HepG2 (cell line): ENCODE data around the gene REPIN1. TPM values are rescaled to one million over a fixed set of nuclear protein-coding genes. Genes with fewer than 3 reads are reported as not detected.

Experiments
- ATAC-seq: fragments of 200-7000 bp; cut with Tn5 transposase; 3 replicates; pipeline ENCODE4 v1.9.1; 2020; ENCODE audit warnings: mild to moderate bottlenecking, moderate library complexity
- BruUV-seq: library from RNA; stranded (reverse); fragments of 400-500 nt; replicated peaks from 2 replicates; lab custom pipeline; 2021; lab: Mats Ljungman, UMichigan
- CTCF ChIA-PET: fragments of 300-600 bp; formaldehyde crosslinking; extraction: SDS; loops from one replicate; lab custom pipeline; 2021; ENCODE audit warnings: low total read pairs, inconsistent platforms, low intra/inter-chr PET ratio; lab: Yijun Ruan, JAX
- POLR2A ChIA-PET: fragments of 350-600 bp; sonication (Branson Sonifier 250); formaldehyde crosslinking; loops from one replicate; lab custom pipeline; 2020; ENCODE audit warnings: antibody characterized with exemption, inconsistent platforms; lab: Yijun Ruan, JAX
- DNase-seq: peaks from one replicate; pipeline ENCODE4 v3.0.0-alpha.2; 2015; ENCODE audit warnings: low spot score
- FAIRE-seq: peaks from 3 replicates; lab custom pipeline; 2011; peaks lifted over from hg19 to GRCh38; lab: Jason Lieb, UNC
- H2AFZ ChIP-seq: one replicate; pipeline ENCODE4 v1.6.1; 2011; ENCODE audit warnings: low read length, inconsistent platforms
- H3K27ac ChIP-seq: fragments of 300-600 bp; 3 replicates; pipeline ENCODE4 v1.8.0; 2011; ENCODE audit warnings: mixed run types, mild to moderate bottlenecking, mixed read lengths, low read length, inconsistent platforms; ENCODE audit not compliant: insufficient read depth; ENCODE audit errors: extremely low read length
- H3K27me3 ChIP-seq, 2 experiments: fragments of 200-600 bp in 1 of 2; 2 replicates in 1 of 2; 3 replicates in 1 of 2; pipeline versions ENCODE4 v1.6.0 to v1.8.0; 2011; ENCODE audit warnings: low read length in 2 of 2, mild to moderate bottlenecking in 2 of 2, moderate library complexity in 2 of 2, inconsistent platforms in 1 of 2; ENCODE audit not compliant: insufficient read depth in 2 of 2, control insufficient read depth in 1 of 2
- H3K36me3 ChIP-seq, 2 experiments: fragments of 200-600 bp in 1 of 2; replicated peaks in 1 of 2; 2 replicates in 1 of 2; 3 replicates in 1 of 2; pipeline versions ENCODE4 v1.5.1 to v1.8.0; 2011; ENCODE audit warnings: low read length in 2 of 2, inconsistent platforms in 1 of 2; ENCODE audit not compliant: insufficient read depth in 2 of 2, control insufficient read depth in 1 of 2
- H3K4me1 ChIP-seq: 2 replicates; pipeline ENCODE4 v1.5.1; 2012; ENCODE audit warnings: low read length, inconsistent platforms; ENCODE audit not compliant: insufficient read depth
- H3K4me2 ChIP-seq: 2 replicates; pipeline ENCODE4 v1.6.0; 2011; ENCODE audit warnings: low read depth, low read length, inconsistent platforms
- H3K4me3 ChIP-seq, 3 experiments: fragments of 200-600 bp in 1 of 3; sonication (generic), shearing (Covaris generic) in 1 of 3; replicated peaks in 1 of 3; 2 replicates each; pipeline ENCODE4 v1.5.1; 2011 to 2016; ENCODE audit warnings: low read length in 3 of 3, inconsistent platforms in 2 of 3, low read depth in 2 of 3, mild to moderate bottlenecking in 2 of 3, control low read depth in 1 of 3, mixed read lengths in 1 of 3; ENCODE audit not compliant: insufficient read depth in 1 of 3
- H3K79me2 ChIP-seq: one replicate; pipeline ENCODE4 v1.6.1; 2011; ENCODE audit warnings: low read length, inconsistent platforms; ENCODE audit not compliant: insufficient read depth
- H3K9ac ChIP-seq: 2 replicates; pipeline ENCODE4 v1.6.0; 2011; ENCODE audit warnings: mild to moderate bottlenecking, low read depth, low read length, inconsistent platforms; ENCODE audit not compliant: insufficient read depth
- H3K9me3 ChIP-seq: 2 replicates; pipeline ENCODE4 v1.5.1; 2012; ENCODE audit warnings: mild to moderate bottlenecking, low read length
- H4K20me1 ChIP-seq: 2 replicates; pipeline ENCODE4 v1.6.0; 2011; ENCODE audit warnings: inconsistent platforms, mild to moderate bottlenecking, low read length, moderate library complexity; ENCODE audit not compliant: insufficient read depth
- ADNP ChIP-seq: sonication (generic); formaldehyde crosslinking; IDR thresholded peaks from 2 replicates; pipeline ENCODE4 v1.4.0; 2020; ENCODE audit warnings: missing genetic modification reagents
- CHCHD3 ChIP-seq: sonication (generic); formaldehyde crosslinking; IDR thresholded peaks from 2 replicates; pipeline ENCODE4 v1.8.0; 2022; ENCODE audit warnings: mild to moderate bottlenecking, missing genetic modification reagents, moderate library complexity
- MNT ChIP-seq: fragments of 450-650 bp; IDR thresholded peaks from 2 replicates; pipeline ENCODE4 v1.6.1; 2016
- PAX8 ChIP-seq: sonication (generic); formaldehyde crosslinking; IDR thresholded peaks from 2 replicates; pipeline ENCODE4 v1.8.0; 2022; ENCODE audit warnings: mild to moderate bottlenecking, missing genetic modification reagents, borderline replicate concordance
- POLR2AphosphoS5 ChIP-seq: IDR thresholded peaks from 2 replicates; pipeline ENCODE4 v1.6.1; 2012; ENCODE audit warnings: low read depth, low read length
- POLR2G ChIP-seq: fragments of 200-400 bp; formaldehyde crosslinking; IDR thresholded peaks from 2 replicates; pipeline ENCODE4 v1.6.1; 2018; ENCODE audit warnings: mild to moderate bottlenecking, low read depth, low read length, moderate library complexity
- RARG ChIP-seq: sonication (generic); formaldehyde crosslinking; IDR thresholded peaks from 2 replicates; pipeline ENCODE4 v1.4.0; 2020; ENCODE audit warnings: low read depth, mild to moderate bottlenecking, missing genetic modification reagents
- RBM22 ChIP-seq: fragments of 200-400 bp; formaldehyde crosslinking; optimal IDR thresholded peaks from 2 replicates; pipeline ENCODE3; 2017; ENCODE audit warnings: mild to moderate bottlenecking, low read length, moderate library complexity
- SMARCE1 ChIP-seq: fragments of 450-650 bp; IDR thresholded peaks from 2 replicates; pipeline ENCODE4 v1.6.1; 2017; ENCODE audit warnings: borderline replicate concordance
- SP2 ChIP-seq: sonication (generic); formaldehyde crosslinking; IDR thresholded peaks from 2 replicates; pipeline ENCODE4 v1.5.1; 2020; ENCODE audit warnings: mild to moderate bottlenecking, missing genetic modification reagents
- TRAFD1 ChIP-seq: sonication (generic); formaldehyde crosslinking; IDR thresholded peaks from 2 replicates; pipeline ENCODE4 v1.5.1; 2020; ENCODE audit warnings: missing genetic modification reagents, mild to moderate bottlenecking, borderline replicate concordance
- ZC3H13 ChIP-seq: sonication (generic); formaldehyde crosslinking; IDR thresholded peaks from 2 replicates; pipeline ENCODE4 v1.8.1; 2023; ENCODE audit warnings: mild to moderate bottlenecking, missing genetic modification reagents, moderate library complexity
- ZKSCAN1 ChIP-seq: fragments of 150-350 bp; IDR thresholded peaks from 2 replicates; pipeline ENCODE4 v1.6.1; 2014; ENCODE audit warnings: low read length
- ZNF121 ChIP-seq: sonication (generic); formaldehyde crosslinking; IDR thresholded peaks from 2 replicates; pipeline ENCODE4 v1.5.0; 2020; ENCODE audit warnings: mild to moderate bottlenecking, missing genetic modification reagents
- WGBS: methylation state at CpG from one replicate; pipeline ENCODE4 v1.1.6; 2017; ENCODE audit warnings: low lambda C conversion rate; 5-methylcytosine and 5-hydroxymethylcytosine counted together
- in situ Hi-C: cut with HindIII; loops from 2 replicates; pipeline ENCODE4 v1.10.0; 2017; ENCODE audit warnings: low pct_unique_long_range_greater_than_20kb; ENCODE audit not compliant: extremely low pct_ligation_motif_present
- intact Hi-C: fragments of 100-400 bp; cut with micrococcal nuclease; formaldehyde crosslinking; loops from one replicate; pipeline ENCODE4 v1.10.0; 2022; ENCODE audit not compliant: unreplicated experiment
- polyA plus RNA-seq, 8 experiments: library from polyadenylated mRNA; depleted of rRNA in 3 of 8; stranded (reverse) in 7 of 8; unstranded in 1 of 8; fragments of >200 nt; fragmentation: Illumina TruSeq in 4 of 8; extraction: Trizol in 4 of 8; gene quantifications; 2 replicates each; pipeline versions ENCODE4 v1.2.1 to v1.2.3, GENCODE V29; 2011 to 2016; ENCODE audit warnings: low read depth in 4 of 8, missing spikeins in 1 of 8, mixed read lengths in 1 of 8; ENCODE audit not compliant: insufficient read depth in 1 of 8
- total RNA-seq, 5 experiments: library from RNA; depleted of rRNA; stranded (reverse); fragments of >200 nt; fragmentation: Illumina TruSeq; extraction: Trizol; gene quantifications; 2 replicates each; pipeline ENCODE4 v1.2.3, GENCODE V29; 2016; ENCODE audit warnings: low read depth in 1 of 5

The REPIN1 gene
- total and polyA plus RNA-seq, 2 of the 13 experiments (the other 11 are each of a cell fraction or from before 2014, with no cell fraction given): 69.9 to 108 TPM

GRCh38 chr7:150337659-150338081 lies 31.0 kb upstream of the REPIN1 start:
- H3K27ac ChIP-seq: no peak overlapping the region
- BruUV-seq: no TSS peak
- WGBS: 98% methylated on average over 5 of the region's 6 CpGs
- peaks cover 2% of the 10 kb centered on the region; the same call in 1 of the 2 replicates for H4K20me1 ChIP-seq
- peaks cover 27% of the 10 kb centered on the region for H3K4me1 ChIP-seq
- FAIRE-seq (no peak), DNase-seq (no peak), ATAC-seq (no peak)
- in situ Hi-C loops (no loop called here), intact Hi-C loops (no loop called here)
- ChIA-PET CTCF (no interaction called here), POLR2A (interaction anchor here (1.0 to 1.7 kb wide), 3 partner anchors 12 to 31 kb away, joined by 3 to 7 read pairs (median 3); partner anchors contain the start of genes ACTR3C, LRRC61 and REPIN1)
- H3K79me2 ChIP-seq: peaks cover 3% of the 10 kb centered on the region
- peaks cover 7 to 11% of the 10 kb centered on the region in 2 experiments; a peak in 3 of 5 replicates for H3K36me3 ChIP-seq
- H3K4me3 ChIP-seq: no peak overlapping the region
- H3K27me3 ChIP-seq: no peaks in the 10 kb centered on the region; a peak in 1 of 5 replicates
- H3K9ac ChIP-seq: no peak overlapping the region
- H3K4me2 ChIP-seq: no peak overlapping the region
- no peak overlapping the region for H2AFZ ChIP-seq
- no peaks in the 10 kb centered on the region for H3K9me3 ChIP-seq
- TF ChIP-seq TRAFD1: no peak
- peak; percentile 19; the same call in 1 of the 2 replicates for TF ChIP-seq POLR2G
- peak; percentile 82 for TF ChIP-seq RBM22
- TF ChIP-seq SP2 (CRISPR knock-in tag): no peak

GRCh38 chr7:150338166-150338829 lies 30.3 kb upstream of the REPIN1 start:
- Histone ChIP-seq H3K4me3 (no peak overlapping the region), H3K79me2 (peaks cover 3% of the 10 kb centered on the region), H3K4me1 (peaks cover 34% of the 10 kb centered on the region), H3K9me3 (no peaks in the 10 kb centered on the region), H3K27ac (no peak overlapping the region), H3K9ac (no peak overlapping the region), H3K27me3 (no peaks in the 10 kb centered on the region; a peak in 1 of 5 replicates), H3K36me3 (peaks cover 7 to 8% of the 10 kb centered on the region in 2 experiments; a peak in 2 of 5 replicates), H2AFZ (no peak overlapping the region), H4K20me1 (peaks cover 2% of the 10 kb centered on the region; the same call in 1 of the 2 replicates), H3K4me2 (no peak overlapping the region)
- FAIRE-seq (no peak), DNase-seq (no peak), ATAC-seq (no peak)
- intact Hi-C loops (no loop called here), in situ Hi-C loops (no loop called here)
- 91% methylated on average over 9 of the region's 11 CpGs for WGBS
- ChIA-PET POLR2A (interaction anchor here (0.7 to 1.7 kb wide), 3 partner anchors 12 to 32 kb away, joined by 3 to 7 read pairs (median 3); partner anchors contain the start of gene REPIN1), CTCF (no interaction called here)
- BruUV-seq: no TSS peak
- TF ChIP-seq POLR2AphosphoS5 (0 out of 2 replicates have a peak, but pooled peaks have one; percentile 5), ADNP (CRISPR knock-in tag) (no peak), ZKSCAN1 (no peak), MNT (no peak), ZNF121 (no peak), ZC3H13 (no peak; the same call in 1 of the 2 replicates), RARG (CRISPR knock-in tag) (no peak), PAX8 (no peak), SMARCE1 (no peak), CHCHD3 (CRISPR knock-in tag) (no peak)
